Anterior cingulate cortex (tissue), 58 donors: ENCODE measurements around the gene EIF2B4.
"Not testable (repeated sequence)": the region's sequence is repeated elsewhere in the genome, so short reads cannot be mapped to it uniquely, and the experiment has no call there.

Source experiments
- DNase-seq, 58 donors: peaks; one replicate each; lab custom pipeline; 2025; lab: John Stamatoyannopoulos, UW

Gene EIF2B4

DNA sequence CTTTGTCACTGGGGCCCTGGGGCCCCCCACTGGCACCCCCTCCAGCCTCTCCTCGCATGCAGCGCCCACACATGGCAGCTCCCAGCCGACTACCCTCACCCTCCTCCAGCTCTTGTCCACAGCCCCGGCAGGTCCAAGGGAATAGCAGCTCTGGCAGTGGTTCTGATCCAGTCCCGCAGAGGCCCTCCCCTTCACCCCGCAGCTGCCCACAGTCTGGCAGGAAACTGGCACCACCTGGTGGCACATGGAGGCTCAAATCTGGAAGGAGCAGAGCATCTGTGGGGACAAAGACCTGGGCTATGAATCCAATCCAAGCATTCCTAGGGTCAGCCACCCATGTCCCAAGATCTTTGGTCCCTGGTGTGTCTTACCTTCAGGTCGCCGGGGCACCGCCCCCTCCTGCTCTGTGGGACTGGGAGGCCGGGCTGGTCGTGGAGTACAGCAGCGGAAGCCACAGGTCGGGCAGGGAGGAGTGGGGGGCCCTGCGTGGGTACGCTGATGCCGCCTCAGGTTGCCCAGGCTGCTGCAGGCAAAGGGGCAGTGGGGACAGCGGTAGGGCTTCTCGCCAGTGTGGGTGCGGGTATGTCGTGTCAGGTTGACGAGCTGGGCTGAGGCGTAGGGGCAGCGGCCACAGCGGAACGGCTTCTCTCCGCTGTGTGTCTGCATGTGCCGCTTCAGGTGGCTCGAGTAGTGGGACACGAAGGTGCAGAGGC is 8.1 kb upstream of the EIF2B4 start:
- peak in 9 of 58 donors; percentile 7 to 34 (median 20) for DNase-seq

DNA sequence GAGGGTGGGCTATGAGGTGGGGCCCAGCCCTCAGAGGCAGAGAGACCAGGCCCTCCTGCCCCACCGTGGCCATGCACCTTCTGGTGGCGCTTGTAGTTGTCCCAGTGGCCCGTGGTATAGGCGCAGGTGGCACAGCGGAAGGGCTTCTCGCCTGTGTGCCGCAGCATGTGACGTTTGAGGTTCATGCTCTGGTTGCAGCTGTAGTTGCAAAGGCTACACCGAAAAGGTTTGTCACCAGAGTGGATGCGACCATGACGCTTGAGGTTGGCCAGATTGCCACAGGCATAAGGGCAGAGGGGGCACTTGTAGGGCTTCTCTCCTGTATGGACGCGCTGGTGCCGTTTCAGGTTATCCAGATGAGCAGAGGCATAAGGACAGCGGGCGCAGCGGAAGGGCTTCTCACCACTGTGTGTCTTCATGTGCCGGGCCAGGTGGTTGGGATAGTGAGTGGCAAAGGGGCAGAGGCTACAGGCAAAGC is 7.5 kb upstream of the EIF2B4 start:
- DNase-seq = peak in 1 of 58 donors; percentile 11

- no peak for DNase-seq
Observed at GRCh38 chr2:27376866-27377617, 6.9 kb upstream of the EIF2B4 start.

- no peak for DNase-seq
Observed at GRCh38 chr2:27376151-27376865, 6.2 kb upstream of the EIF2B4 start.

DNA sequence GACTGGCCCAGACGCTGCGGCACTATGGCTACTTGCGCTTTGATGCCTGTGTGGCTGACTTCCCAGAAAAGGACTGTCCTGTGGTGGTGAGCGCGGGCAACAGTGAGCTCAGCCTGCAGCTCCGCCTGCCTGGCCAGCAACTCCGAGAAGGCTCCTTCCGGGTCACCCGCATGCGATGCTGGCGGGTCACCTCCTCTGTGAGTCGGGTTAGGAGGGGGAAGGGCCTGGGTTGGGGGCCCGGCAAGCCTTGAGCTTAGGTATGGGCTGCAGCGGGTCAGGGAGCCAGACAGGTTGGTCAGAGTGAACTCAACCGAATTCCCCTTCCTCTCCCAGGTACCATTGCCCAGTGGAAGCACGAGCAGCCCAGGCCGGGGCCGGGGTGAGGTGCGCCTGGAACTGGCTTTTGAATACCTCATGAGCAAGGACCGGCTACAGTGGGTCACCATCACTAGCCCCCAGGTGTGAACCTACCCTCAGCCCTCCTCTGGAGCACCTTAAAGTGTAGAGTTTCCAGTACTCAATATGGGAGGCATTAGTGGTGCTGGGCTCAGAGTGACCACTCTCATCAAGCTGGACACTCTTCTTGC is 5.5 kb upstream of the EIF2B4 start:
- DNase-seq = no peak

GRCh38 chr2:27373567-27373966 is 3.4 kb upstream of the EIF2B4 start:
- DNase-seq = no peak

DNA sequence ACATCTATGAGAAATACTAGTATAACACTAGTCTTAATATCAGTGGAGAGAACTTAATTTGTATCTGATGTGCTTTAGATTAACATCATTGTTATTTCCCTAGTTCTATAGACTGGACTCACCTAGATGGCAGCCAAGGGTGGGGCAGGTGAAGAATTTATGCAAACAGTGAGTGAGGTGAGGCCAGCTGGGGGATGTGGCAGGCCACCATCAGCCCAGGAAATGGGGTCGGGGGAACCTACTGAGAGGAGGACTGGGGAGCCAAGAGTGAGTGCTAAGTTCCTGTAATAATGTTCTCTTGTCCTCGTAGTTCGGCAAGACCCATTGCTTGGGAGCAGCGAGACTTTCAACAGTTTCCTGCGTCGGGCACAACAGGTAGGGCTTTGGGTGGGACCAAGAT is 2.8 kb upstream of the EIF2B4 start:
- DNase-seq = no peak

DNA sequence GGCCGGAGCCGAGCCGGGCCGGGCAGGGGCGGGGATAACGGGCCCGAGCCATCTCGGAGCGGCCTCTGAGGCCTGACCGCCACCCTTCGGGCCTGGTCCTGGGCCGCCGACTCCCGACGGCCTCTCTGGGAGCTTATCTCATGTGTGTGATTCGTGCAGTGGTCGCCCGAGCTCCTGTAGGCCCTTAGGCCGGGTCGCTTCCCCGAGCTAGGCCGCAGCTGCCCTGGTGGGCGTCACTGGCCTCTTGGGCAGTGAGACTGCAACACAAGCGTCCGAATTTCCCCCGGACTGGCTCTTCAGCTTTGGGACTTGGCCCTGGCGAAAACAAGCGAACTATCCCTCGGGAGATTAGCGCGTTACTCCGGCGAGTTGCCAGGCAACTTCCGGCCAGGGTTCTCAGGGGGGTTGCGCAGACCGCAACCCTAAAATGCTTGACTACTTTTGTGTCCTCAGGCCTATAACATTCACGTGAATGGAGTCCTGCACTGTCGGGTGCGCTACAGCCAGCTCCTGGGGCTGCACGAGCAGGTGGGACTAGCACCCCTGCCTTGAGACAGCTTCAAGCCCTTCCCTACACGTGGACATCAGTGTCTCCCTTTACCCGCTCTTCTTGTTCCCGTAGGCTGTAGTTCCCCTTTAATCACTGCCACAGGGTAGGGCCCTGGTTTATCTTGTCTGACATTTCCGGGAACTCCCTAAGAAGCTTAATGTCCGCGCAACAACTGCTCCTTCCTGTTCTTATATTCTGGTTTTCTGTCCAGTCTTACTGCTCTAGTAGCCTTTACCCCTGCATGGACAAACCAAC is 880 bp upstream of the EIF2B4 start:
- DNase-seq = peak in 8 of 58 donors; percentile 41 to 64 (median 46)

- peak in 33 of 58 donors; percentile 17 to 76 (median 56) for DNase-seq
Observed at GRCh38 chr2:27369471-27370025, 590 bp downstream of the EIF2B4 start.

DNA sequence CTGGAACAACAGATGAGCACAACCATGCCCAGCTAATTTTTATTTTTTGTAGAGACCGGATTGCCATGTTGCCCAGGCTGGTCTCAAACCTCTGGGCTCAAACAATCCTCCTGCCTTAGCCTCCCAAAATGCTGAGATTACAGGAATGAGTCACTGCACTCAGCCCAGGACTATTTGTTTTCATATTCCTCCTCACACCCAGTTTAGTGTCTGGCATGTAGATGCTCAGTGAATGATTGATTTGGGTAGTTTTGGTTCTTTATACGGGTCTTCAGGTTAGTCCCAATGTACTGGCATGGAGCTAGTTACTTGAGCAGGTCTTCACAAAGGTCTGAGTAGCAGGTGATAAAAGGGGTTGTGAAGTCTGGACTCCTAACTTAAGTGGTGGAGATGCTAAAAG is 6.2 kb downstream of the EIF2B4 start:
- no peak for DNase-seq

DNA sequence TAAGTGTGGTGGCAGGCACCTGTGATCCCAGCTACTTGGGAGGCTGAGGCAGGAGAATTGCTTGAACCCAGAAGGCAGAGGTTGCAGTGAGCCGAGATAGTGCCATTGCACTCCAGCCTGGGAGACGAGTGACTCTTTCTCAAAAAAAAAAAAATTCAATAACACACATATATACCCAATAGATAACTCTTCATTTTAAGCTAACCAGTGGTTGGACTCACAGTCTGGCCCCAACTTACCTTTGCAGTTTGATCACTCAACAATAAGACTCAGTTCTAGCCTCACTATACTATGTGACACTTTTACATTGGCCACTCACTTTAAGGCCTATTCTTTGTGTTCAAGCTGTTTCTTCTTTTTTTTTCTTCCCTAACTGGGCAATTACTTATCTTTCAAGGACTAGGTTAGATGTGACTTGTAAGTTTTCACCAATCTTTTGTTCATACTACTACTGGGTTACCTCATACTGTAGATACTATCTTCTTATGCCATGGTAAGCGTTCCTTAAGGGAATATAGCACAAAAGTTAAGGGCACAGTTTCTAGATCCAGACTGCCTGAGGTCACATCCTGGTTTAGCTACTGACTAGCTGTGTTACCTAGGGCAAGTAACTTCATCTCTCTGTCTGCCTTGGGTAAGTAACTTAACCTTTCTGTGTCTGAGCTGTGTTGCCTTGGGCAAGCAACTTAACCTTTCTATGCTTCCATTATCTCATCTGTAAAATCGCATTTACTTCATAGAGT is 7.3 kb downstream of the EIF2B4 start:
- DNase-seq = no peak

DNA sequence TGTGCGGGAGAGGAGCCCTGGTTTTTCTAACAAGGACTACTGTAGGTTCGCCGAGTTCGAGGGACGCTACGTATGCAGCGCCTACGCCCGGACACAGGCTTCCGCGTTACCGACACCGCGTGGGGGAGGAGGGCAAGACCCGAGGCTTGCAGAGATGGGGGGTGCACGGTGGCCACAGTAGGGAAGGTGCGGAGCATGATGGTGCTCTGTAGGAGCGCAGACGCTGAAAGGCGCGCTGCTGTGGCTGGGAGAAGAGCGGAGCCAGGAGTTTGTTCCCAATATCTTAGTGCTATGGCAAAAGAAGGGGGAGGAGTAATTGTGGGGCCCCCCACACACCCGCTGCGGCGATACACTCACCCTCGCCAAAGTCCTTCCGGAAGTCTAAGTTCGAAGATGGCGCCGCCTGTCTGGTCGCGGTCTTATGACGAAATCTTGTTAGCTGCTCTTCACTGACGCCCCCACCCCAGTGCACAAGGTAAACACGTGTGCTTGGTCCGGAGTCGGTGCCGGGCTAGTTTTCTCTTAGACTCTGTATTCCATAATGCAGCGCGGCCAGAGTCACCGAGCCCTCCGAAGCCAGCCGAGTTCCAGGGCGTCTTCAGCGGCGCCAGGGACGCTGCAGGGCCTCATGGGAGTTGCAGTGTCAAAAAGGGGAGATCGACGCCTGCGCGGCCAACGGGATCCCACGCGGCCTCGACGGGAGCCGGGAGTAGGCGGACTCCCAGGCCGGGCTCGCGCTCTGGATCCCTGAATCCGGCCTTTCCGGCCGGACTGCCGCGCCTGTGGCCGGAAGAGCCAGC is 13.6 kb downstream of the EIF2B4 start, which contains the start of gene GTF3C2:
GTF3C2 (minus strand) TSS at position 383 of the 800 bp plus-strand sequence. CDS start 13,210 bp downstream, outside the sequence.
- DNase-seq = peak; percentile 77 to 100 (median 96)

DNA sequence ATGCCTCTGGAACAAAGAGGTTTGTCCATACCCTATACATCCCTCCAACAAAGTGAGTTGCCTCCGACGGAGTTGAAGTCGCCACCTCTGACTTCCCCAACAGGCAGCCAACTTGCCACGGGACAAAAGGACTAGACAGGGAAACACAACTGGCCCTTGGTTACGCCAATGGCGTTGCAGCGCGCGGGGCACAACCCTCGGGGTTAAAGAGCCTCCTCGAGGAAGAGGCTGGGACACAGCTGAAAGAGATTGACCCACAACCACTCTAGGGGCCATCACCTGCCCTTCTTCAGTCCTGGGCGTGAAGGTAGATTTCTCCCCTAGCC is 14.1 kb downstream of the EIF2B4 start:
- peak in 7 of 58 donors; percentile 15 to 53 (median 44) for DNase-seq

DNA sequence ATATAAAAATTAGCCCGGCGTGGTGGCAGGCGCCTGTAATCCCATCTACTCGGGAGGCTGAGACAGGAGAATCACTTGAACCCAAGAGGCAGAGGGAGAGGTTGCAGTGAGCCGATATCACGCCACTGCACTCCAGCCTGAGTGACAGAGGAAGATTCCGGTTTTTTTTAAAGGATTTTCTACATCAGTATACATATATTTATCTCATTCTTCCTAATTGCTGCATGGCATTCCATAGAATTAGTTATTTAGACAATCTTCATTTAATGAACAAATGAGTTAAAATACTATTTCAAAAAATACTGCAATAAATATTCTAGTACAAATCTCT is 15.6 kb downstream of the EIF2B4 start:
- no peak for DNase-seq

DNA sequence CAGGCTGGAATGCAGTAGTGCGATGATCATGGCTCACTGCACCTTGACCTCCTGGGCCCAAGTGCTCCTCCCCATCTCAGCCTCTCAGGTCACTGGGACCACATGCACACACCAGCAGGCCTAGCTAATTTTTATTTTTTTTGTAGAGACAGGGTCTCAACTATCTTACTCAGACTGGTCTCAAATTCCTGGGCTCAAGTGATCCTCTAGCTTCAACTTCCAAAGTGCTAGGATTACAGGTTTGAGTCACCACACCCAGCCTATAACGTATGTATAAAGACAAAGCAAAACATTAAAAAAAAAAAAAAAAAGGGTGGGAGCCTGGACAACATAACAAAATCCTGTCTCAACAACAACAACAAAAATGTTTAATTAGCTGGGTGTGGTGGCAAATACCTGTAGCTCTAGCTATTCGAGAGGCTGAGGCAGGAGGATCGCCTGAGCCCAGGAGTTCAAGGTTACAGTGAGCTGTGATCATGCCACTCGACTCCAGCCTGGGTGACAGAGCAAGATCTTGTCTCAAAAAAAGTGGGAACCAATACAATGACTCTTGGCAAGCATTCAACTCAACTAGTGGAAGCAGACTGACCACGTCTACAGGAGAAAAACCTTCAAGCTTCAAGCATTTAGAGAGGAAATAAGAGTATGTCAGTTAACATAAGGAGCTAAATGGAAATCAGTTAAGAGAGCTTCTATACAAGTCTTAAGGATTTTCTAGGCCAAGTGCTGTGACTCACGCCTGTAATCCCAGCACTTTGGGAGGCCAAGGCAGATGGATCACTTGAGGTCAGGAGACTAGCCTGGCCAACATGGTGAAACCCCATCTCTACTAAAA is 16.2 kb downstream of the EIF2B4 start:
- no peak for DNase-seq

DNA sequence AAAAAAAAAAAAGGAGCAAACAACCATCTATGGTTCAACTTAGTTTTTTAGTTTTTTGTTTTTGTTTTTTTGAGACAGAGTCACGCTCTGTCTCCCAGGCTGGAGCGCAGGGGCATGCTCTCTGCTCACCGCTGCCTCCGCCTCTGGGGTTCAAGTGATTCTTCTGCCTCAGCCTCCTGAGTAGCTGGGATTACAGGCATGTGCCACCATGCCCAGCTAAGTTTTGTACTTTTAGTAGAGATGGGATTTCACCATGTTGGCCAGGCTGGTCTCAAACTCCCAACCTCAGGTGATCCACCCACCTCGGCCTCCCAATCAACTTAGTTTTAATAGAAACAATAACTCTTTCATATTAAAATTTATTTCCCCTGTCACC is 16.8 kb downstream of the EIF2B4 start:
- DNase-seq = not testable (repeated sequence)
